NT2/D1 (cell line): ENCODE measurements around the gene OR9Q2.

Experiments
- YY1 ChIP-seq: IDR thresholded peaks from 2 replicates; pipeline ENCODE4 v1.6.1; 2011; ENCODE audit not compliant: insufficient read length, insufficient read depth
- ZNF274 ChIP-seq: IDR thresholded peaks from 2 replicates; pipeline ENCODE4 v1.6.1; 2011; ENCODE audit warnings: mild to moderate bottlenecking, low read depth, low read length

DNA sequence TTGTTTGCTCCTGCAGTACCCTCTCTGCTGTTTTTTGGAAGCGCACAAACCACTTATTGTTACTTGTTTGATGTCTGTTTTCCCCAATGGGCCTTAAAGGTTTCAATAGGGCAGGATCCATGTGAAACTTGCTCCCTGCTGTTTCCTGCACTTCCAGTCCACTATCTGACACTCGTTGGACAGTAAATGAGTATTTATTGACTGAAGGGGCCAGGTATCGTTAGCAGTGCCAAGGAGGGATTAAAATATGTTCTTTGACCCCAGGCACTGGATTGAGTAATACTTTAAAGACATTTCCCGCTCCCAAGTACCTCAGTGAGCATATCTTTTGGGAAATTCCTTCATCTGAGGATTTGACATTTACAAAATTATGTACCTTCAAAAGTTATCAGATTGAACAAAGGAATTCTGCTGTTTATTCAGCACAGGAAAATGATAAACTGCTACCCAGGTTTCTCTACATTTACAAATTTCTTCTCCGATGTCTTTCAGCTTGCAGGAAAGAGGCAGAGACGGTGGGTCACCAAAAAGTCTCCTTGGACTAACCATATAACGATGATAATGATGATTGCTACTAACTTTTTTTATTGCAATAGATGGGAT, 23.3 kb upstream of the OR9Q2 start:
- TF ChIP-seq ZNF274 (no peak), YY1 (no peak)
